GM21526 (cell line): ENCODE results near the gene FAM136A.
A peak's percentile ranks its signal among the peaks of the same experiment; 100 is the strongest.
"Not testable (repeated sequence)": the region's sequence is repeated elsewhere in the genome, so short reads cannot be mapped to it uniquely, and the experiment has no call there.

Experiments used
- ATAC-seq: cut with Tn5 transposase; IDR thresholded peaks from one replicate; pipeline ENCODE4 v1.9.1; 2021; ENCODE audit warnings: moderate library complexity; ENCODE audit not compliant: unreplicated experiment, low FRiP score

FAM136A gene

DNA sequence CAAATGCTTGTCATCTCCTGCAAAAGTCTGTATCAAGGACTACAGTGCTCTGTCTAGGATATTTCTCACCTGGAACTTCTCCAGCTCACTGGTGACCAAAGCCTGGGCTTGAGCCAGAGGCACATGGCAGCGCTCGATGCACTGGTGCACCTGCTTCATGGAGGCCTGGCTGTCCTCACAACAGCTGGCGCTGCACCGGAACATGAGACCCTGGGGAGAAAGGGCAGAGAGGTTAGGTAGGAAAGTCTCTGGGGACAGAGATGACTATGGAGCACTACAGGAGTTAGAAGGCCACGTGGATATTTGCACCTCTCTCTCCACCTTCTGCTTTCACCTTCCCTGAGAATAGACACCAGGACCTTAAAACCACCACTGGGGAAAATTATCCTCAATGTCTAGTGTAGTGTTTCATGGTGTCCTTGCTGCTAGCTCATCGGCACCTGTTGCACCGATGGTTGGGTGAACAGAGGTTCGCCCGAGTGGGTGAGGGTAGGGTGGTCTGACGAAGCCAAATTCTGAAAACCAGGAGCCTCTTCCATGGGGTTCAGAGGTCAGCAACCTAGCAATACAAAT is 1.0 kb downstream of the FAM136A start:
- ATAC-seq: peak; percentile 1

DNA sequence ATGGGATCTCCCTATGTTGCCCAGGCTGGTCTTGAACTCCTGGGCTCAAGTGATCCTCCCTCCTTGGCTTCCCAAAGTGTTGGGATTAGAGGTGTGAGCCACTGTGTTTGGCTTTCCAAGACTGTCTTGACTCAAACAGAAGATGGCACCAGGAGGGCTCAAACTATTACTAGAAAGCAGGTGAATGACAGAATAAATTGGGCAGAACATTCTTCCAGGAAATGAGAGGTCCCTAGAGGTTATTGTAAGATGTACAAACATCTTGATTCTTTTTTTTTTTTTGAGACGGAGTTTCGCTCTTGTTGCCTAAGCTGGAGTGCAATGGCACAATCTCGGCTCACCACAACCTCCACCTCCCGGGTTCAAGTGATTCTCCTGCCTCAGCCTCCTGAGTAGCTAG is 4.0 kb downstream of the FAM136A start:
- ATAC-seq: not testable (repeated sequence)

DNA sequence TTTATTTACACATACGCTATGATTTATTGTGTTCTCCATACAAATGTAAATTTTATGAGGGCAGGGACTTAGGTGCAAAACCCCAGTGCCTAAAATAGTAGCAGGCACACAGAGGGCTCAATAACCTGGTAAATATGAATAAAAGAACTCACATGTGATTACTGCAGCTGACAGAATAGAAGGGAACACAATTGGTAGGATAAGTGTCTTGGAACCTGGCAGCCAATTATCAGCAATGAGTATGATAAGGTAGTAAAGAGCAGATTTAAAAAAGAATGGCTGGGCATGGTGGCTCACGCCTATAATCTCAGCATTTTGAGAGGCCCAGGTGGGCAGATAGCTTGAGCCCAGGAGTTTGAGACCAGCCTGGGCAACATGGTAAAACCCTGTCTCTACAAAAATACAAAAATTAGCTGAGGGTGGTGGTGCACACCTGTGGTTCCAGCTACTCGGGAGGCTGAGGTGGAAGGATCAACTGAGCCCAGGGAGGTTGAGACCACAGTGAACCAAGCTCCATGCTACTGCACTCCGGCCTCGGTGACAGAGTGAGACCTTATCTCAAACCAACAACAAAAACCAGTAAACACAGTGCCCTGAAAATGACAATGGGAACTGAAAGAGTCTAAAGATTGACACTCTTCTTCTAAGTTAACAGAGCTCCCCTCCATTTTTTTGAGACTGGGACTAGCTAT is 18.2 kb downstream of the FAM136A start:
- ATAC-seq: no peak

DNA sequence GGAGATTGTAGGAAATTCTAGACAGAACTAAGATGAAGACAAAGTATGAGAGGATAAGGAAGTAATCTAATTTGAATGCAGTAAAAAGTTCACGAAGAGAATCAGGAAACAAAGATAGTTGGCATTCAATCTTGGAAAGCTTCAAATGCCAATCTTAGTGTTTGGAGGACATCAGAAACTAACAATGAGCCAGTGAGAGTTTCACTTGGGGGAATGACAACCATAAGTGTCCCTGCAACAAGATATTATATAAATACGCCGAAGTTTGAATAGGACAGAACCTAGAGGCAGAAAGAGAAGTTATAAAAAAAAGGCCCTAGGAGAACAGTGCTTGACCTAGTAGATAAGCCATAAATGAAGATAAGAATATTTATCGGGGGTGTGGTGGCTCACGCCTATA is 19.4 kb downstream of the FAM136A start:
- no peak for ATAC-seq

DNA sequence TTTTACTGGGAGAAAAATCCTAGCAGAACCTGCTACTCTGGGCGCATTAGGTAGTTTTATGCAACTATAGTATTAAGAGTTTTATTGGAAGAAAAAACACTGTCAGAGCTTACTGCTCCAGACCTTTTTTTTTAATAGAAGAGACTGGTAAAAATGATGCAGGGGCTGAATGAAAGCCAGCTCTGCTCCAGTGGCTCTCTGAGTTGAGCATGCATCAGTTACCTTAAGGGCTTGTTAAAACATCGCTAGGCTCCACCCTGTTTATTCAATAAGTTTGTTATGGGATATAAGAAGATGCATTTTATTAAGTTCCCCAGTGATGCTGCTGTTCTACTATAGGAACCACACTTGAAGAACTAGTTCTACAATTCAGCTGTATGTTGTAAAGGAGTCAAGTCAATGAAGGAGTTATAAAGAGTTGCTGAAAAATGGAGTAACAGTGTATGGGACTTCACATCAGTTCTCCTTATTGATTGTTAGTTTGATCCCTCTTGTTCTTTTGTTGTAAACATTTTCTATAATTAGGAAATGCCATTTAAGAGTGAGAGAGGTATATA is 21.5 kb downstream of the FAM136A start:
- ATAC-seq: no peak

DNA sequence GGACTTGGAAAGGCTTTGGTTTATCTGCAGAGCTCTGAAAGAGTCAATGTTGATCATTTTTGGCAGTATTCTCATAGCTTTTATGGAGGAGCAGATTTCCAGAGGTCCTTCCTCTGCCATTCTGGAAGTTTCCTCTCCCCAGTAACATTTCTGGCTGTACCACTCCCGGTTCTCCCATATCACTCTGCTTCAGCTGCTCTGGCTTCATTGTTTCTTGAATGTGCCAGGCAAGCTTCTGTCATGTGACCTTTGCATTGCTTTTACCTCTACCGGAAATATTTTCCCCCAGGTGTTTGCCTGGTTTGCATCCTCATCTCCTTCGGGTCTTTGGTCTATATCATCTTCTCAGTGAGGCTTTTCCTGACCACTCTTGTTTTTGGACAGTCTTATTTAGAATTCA is 31.5 kb downstream of the FAM136A start:
- ATAC-seq: no peak

DNA sequence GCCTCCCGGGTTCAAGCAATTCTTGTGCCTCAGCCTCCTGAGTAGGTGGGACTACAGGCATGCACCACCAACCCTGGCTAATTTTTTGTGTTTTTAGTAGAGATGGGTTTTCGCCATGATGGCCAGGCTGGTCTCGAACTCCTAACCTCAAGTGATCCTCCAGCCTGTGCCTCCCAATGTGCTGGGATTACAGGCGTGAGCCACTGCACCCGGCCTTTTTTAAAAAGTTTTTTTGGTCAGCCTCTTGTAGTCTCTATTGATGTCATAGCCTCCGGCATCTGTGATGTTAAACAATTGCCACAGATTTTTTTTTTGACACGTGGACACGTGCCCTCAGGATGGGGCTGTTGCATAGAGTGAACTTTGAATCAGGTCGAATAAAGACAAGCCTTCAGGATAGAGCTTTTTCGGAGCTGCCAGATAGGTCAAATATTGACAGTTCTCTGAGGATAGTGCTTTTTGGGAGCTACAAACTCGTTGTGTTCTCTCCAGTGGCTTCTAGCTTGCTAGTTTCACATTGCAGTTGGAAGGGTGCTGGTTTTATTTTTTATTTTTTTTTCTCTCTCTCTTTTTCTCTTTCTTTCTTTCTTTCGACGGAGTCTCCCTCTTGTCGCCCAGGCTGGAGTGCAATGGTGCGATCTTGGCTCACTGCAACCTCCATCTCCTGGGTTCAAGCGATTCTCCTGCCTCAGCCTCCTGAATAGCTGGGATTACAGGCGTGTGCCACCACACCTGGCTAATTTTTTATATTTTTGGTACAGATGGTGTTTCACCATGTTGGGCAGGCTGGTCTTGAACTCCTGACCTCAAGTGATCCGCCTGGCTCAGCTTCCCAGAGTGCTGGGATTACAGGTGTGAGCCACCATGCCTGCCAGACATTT is 32.2 kb downstream of the FAM136A start:
- ATAC-seq: not testable (repeated sequence)

DNA sequence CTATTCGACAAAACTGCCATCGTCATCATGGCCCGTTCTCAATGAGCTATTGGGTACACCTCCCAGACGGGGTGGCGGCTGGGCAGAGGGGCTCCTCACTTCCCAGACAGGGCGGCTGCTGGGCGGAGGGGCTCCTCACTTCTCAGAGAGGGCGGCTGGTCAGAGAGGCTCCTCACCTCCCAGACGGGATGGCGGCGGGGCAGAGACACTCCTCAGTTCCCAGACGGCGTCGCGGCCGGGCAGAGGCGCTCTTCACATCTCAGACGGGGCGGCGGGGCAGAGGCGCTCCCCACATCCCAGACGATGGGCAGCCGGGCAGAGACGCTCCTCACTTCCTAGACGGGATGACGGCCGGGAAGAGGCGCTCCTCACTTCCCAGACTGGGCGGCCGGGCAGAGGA is 34.9 kb downstream of the FAM136A start:
- not testable (repeated sequence) for ATAC-seq

DNA sequence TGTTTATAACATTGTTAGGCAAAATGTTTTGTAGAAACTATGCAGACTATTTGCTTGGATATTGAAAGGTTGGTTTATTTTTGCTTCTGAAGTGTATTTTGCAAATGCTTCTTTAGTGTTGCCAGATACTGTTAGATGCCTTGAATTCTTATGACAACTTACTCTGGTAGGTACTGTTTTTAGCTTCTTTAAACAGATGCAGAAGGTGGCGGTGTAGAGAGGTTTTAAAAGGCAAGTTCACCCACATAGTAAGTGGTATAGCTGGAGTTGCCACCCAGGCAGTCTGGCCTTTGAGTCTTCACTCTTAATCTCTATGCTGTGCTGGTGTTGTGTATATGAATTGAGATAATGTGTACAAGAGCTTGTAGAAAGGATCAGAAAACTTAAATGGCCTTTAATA is 40.4 kb downstream of the FAM136A start:
- no peak for ATAC-seq

DNA sequence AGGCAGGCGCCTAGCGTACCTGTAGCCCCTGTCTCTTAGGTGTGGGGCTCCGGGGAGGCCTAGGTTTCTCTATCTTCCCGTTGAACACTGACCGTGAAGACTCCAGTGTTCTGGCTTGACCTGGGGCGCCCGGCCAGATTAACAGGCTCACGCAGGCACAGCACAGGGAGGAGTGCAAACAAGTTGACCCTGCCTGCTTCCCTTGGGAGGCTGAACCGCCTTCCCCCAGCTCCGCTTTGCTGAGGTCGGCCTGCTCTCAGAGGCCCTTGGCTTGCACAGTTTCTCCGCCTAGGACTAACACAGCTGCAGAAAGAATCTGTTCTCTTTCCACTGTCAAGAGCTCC is 43.4 kb downstream of the FAM136A start:
- ATAC-seq: peak; percentile 8

DNA sequence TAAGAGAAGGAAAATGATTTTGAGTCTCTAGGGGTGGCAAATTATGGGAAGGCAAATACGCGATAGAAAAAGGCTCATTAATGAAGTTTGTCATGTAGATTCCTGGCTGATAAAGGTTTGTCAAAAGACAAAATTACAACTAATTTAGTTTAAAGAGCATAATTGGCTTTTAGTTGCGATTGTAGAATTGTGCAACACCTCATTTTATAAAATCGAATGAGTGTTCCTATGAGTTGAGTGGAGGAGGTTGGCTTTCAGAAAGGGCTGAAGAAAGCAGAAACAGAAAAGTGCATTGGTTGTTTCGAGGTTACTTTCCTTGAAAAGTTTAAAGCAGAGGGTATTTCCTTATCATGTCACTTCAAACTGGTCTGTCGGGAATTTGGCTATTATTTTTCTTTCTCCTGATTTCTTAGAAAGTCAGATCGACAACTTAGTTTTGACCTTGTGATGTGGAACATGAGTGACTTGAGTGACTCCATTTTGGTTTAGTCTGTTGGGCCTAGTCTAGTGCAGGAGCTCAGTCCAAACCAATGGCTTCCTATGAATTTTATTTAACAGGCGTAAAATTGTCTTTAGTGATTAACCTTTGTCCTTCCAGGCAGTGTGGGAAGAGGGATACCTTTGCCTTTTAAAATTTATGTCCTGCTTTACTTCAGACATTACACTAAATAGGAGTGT is 46.1 kb downstream of the FAM136A start:
- ATAC-seq: no peak

DNA sequence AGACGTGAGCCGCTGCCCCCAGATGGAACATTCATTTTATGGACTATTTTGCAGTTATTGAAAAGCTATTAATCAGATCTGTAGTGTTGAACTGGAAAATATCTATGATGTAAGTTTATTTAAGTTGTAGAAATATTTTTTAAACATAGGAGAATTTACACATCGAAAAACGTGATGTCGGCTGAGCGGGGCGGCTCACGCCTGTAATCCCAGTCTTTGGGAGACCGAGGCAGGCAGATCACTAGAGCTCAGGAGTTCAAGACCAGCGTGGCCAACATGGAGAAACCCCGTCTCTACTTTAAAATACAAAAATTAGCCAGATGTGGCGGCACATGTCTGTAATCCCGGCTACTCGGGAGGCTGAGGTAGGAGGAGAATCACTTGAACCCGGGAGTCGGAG is 51.4 kb downstream of the FAM136A start:
- ATAC-seq: no peak

DNA sequence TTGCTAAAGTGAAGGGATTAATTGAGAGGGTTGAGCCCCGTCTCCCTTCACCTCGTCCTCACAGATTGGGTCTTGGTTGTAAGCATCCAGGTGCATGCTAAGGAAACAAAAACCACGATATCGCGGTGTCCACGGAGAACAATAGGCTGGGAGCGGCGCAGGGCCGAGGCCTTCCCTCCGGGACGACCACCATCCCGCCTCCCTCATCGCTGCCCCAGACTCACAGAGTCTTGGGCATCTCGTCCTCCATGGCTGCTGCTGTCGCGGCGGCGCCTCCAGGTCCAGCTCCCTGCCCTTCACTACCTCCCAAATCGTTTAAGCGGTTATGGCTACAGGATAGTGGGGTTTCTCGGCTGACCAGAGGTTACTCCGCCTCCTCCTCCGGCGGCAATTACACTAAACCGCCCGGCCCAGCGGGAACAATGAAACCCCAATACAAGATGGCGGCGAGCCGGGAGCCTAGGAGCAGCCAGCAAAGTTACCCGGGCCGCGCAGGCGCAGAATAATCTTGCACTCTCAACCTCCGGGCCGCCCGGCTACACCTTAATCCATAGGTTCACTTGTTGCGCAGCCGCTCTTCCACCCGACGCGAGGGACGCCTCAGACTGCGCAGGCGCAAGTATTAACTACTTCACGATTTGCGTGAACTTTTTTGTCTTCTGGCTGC is 53.6 kb downstream of the FAM136A start, which contains the start of gene TIA1:
Gene TIA1 (minus strand): TSS at position 448 of the 667 bp plus-strand sequence. CDS start 198 bp downstream, at position 250.
- peak; percentile 88 for ATAC-seq

DNA sequence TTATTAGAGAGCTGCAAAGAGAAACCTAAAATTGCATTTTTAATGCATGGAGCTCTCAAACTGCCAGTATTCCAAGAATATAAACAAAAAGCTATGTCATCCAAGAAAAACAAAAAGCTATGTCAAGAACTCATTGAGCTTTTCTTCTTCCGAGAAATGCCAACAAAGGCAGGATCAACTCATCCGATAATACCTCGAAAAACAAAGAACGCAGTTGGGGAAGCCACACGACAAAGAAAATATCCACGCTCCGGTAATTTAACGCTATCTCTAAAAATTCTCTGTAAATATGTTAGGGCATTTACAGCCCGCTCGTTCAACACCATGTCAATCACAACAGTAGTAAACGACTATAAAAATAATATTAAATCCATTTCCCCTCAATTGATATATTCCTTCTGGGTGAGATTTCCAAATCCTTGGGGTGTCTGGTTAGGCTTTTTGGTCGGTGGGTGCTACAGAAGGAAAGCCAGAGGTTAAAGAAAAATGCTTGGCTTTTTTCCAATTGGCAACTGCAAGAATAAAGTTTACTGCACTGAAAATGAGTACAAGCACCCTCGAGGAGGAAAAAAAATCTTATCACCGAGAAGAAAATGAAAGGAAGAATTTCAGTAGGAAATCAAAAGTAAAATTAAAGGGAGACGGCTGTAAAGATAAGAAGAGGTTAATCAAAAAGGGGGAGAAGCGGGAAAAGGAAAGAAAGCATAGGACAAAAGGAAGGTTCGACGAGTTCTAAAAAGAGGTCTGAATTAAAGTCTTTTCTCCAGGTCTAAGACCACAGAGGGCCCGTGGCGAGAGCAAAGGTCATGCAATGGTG is 54.3 kb downstream of the FAM136A start:
- no peak for ATAC-seq
